Skeletal muscle satellite cell (primary cell): ENCODE data around the gene ROBO2.

Source experiments
- H3K27me3 ChIP-seq: 2 replicates; pipeline ENCODE4 v1.7.0; 2013; ENCODE audit warnings: low read length; ENCODE audit not compliant: control insufficient read depth, insufficient read depth
- H3K36me3 ChIP-seq: 2 replicates; pipeline ENCODE4 v1.7.0; 2013; ENCODE audit warnings: mild to moderate bottlenecking, control low read depth, low read length; ENCODE audit not compliant: insufficient read depth
- H3K4me1 ChIP-seq: 2 replicates; pipeline ENCODE4 v1.7.0; 2013; ENCODE audit warnings: low read length; ENCODE audit not compliant: control insufficient read depth, insufficient read depth
- H3K4me2 ChIP-seq: 2 replicates; pipeline ENCODE4 v1.7.0; 2013; ENCODE audit warnings: mild to moderate bottlenecking, low read length
- H3K4me3 ChIP-seq: 2 replicates; pipeline ENCODE4 v1.7.0; 2013; ENCODE audit warnings: low read length
- H3K9ac ChIP-seq: 2 replicates; pipeline ENCODE4 v1.7.0; 2013; ENCODE audit warnings: mild to moderate bottlenecking, low read depth, low read length, moderate library complexity
- H3K9me3 ChIP-seq: replicated peaks from 2 replicates; pipeline ENCODE4 v1.7.0; 2013; ENCODE audit warnings: mild to moderate bottlenecking, control low read depth, low read length

The ROBO2 gene

DNA sequence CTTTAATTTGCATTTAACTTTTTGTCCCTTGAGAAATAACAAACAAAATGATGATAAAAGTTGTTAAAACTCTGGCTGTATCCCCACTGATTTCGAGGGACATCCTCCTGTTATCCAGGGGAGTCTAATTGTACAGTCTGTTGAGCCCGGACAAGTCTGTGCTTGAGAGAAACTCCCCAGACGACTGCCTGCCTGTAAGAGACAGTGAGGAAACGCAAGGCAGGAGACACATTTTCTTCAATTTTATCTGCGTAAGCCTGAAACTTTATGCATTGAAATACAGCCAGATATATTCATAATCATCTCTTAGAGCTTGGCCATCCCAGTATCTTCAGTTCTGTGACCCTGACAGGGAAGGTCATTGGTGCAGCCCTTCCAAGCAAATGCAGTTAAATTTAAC, 97.7 kb downstream of the ROBO2 start:
- Histone ChIP-seq H3K9me3 (no peaks in the 10 kb centered on the region), H3K4me3 (no peak overlapping the region), H3K4me1 (no peaks in the 10 kb centered on the region), H3K9ac (no peak overlapping the region), H3K27me3 (no peaks in the 10 kb centered on the region), H3K36me3 (no peaks in the 10 kb centered on the region), H3K4me2 (no peak overlapping the region)

DNA sequence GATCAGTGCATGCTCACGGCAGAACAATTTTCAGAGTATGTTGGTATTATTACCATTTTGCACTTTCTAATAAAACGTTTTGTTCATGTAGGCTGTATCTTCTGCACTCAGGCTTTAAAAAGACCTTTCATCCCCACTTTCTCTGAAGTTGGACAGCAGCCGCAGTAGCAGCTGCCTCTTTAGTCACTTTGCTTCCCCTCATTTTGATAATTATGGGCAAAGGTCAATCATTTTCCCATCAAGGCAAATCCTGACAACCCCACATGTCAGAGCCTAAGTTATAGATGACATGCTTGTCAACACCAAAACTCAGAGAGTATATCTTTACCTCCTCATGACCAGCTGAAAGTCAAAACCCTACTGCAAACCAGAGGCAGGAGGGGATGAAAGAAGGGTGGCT, 99.7 kb downstream of the ROBO2 start:
- no peak overlapping the region for H3K4me2 ChIP-seq
- H3K4me3 ChIP-seq: no peak overlapping the region
- H3K9me3 ChIP-seq: no peaks in the 10 kb centered on the region
- no peaks in the 10 kb centered on the region for H3K36me3 ChIP-seq
- H3K9ac ChIP-seq: no peak overlapping the region
- no peaks in the 10 kb centered on the region for H3K27me3 ChIP-seq
- H3K4me1 ChIP-seq: no peaks in the 10 kb centered on the region

DNA sequence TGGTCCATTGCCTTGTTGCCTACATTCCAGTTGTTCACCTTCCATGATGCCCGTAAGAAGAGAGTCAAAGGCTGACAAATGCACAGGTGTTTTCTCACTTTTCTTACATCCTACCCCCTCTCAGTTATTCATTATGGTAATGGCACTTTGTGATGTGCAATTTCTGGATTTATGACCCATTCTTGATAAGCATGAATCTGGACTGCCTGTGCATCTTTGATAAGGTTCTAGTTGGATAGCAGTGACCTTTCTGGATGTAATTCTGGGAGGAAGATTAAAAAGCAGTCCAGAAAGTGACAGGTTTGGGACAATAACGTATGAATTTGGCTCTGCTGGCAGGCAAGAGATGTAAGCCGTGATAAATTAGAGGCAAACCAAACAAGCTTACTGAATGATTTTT, 101.5 kb downstream of the ROBO2 start:
- no peaks in the 10 kb centered on the region for H3K9me3 ChIP-seq
- no peaks in the 10 kb centered on the region for H3K36me3 ChIP-seq
- no peak overlapping the region for H3K9ac ChIP-seq
- H3K4me1 ChIP-seq: no peaks in the 10 kb centered on the region
- no peak overlapping the region for H3K4me2 ChIP-seq
- no peaks in the 10 kb centered on the region for H3K27me3 ChIP-seq
- H3K4me3 ChIP-seq: no peak overlapping the region

DNA sequence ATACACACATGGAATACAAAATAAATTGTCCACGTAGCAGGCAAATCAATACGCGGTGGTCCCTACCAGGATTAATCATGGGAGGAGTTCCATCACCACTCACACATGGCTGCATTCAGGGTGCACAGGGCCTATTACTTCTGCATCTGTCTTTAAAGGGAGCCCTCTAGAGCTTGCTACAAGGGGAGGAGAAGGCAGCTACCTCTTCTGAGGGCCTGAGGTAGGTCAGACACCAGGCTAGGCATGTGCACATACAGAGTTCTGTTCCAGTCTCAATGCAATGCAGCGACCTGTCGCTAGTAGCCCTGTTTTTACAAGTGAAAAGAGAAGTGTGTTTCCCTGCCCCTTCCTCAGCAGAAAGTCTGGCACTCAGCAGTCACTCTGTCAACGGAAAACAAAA, 102.7 kb downstream of the ROBO2 start:
- Histone ChIP-seq H3K27me3 (no peaks in the 10 kb centered on the region), H3K9me3 (no peaks in the 10 kb centered on the region), H3K36me3 (no peaks in the 10 kb centered on the region)

DNA sequence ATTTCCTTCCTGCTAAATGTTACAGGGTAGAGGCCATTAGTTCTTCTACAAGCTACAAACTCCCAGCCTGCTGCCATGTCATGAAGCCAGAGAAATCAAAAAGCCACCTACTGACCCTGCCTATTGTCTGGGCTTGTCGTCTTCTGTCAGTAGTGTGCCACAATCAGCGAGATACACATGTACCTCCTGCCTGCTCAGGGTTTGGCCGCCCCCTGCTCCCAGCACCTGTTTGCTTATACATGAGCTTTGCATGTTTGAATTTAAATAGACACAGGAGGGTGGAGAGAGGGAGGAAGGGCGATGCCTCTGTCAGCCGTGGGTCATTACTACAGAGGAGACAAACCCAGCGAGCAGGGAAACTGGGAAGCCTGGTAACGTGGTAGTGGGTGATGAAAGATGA, 106.1 kb downstream of the ROBO2 start:
- H3K36me3 ChIP-seq: no peaks in the 10 kb centered on the region

More for the DNA sequence above, 102.7 kb downstream of the ROBO2 start:
- H3K4me1 ChIP-seq: no peaks in the 10 kb centered on the region
- H3K9ac ChIP-seq: no peak overlapping the region
- no peak overlapping the region for H3K4me3 ChIP-seq
- H3K4me2 ChIP-seq: no peak overlapping the region

DNA sequence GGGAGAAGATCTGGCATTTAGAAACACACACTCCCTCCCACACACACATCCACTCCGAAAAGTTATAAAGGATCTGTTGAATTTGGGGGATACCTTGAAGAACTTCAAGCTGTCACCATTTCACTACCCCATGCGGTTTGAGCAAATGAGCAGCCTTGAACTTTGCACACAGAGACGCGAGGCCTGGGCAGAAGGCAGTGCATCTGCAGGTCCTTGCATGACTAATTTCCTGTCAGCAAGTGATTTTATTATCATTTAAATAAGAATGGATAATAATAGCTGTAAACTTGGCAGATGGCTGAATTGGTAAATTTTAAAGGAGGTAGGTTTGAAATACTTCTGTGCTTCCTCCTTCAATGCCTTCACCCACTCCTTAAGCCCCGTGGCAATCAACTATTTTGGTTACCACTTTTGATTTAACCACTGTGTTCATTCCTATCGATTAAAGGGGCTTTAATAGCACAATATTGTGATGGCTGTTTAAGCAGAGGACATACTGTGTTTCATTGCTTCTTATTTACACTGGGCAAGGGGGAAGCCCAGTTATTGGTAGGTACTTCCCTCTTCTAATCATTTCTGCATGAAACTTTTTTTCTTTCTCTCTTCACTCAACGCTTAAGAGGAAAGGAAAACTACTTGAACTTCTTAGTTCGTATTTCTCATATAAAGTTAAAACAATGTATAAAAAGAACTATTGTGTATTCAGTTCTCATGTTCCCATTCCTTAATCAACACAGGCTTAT, 108.1 kb downstream of the ROBO2 start:
- Histone ChIP-seq H3K36me3 (no peaks in the 10 kb centered on the region), H3K4me1 (no peaks in the 10 kb centered on the region), H3K9ac (no peak overlapping the region), H3K27me3 (no peaks in the 10 kb centered on the region), H3K4me3 (no peak overlapping the region), H3K4me2 (no peak overlapping the region), H3K9me3 (no peaks in the 10 kb centered on the region)

More for the DNA sequence above, 106.1 kb downstream of the ROBO2 start:
- H3K27me3 ChIP-seq: no peaks in the 10 kb centered on the region
- H3K4me1 ChIP-seq: no peaks in the 10 kb centered on the region
- H3K9me3 ChIP-seq: no peaks in the 10 kb centered on the region
- H3K4me3 ChIP-seq: no peak overlapping the region
- no peak overlapping the region for H3K4me2 ChIP-seq
- H3K9ac ChIP-seq: no peak overlapping the region

DNA sequence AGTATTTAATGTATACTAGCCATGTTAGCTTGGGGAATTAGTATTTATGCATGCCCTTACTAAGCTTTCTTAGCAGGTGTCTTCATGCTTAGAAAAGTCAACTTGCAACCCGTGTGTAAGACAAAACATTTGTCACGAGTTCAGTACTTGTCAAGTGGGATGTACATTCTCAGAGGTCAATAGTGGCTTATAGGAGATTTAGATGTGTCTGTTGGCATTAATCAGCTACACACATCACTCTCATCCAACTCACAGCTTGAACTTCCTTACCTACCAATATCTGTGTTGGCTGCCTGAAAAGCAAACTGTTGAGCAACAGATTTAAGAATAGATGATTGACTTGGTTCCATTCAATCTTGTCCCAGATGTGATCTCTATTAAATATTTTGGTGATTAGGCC, 109.5 kb downstream of the ROBO2 start:
- Histone ChIP-seq H3K4me3 (no peak overlapping the region), H3K9me3 (no peaks in the 10 kb centered on the region)

DNA sequence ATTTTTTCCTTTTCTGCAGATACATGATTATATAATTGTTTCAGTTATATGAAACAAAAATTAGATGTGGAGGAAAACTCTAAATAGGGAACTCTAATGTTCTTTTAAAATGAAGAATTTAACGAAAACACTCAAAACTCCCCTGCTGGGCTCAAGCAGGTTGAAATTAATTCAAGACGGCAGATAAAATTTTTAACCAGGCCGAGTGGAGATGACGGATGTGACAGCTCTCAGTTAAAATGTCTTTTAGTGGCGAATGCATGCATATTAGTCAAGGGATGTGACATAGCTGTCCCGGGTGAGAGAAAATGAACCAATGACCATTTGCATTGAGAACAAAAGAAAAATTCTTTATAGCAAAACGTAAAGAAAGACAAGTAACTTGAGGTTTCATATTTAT, 110.1 kb downstream of the ROBO2 start:
- no peaks in the 10 kb centered on the region for H3K36me3 ChIP-seq
- no peak overlapping the region for H3K4me2 ChIP-seq
- H3K9ac ChIP-seq: no peak overlapping the region
- H3K27me3 ChIP-seq: no peaks in the 10 kb centered on the region
- no peaks in the 10 kb centered on the region for H3K4me1 ChIP-seq
- no peaks in the 10 kb centered on the region for H3K9me3 ChIP-seq
- no peak overlapping the region for H3K4me3 ChIP-seq

More for the DNA sequence above, 109.5 kb downstream of the ROBO2 start:
- Histone ChIP-seq H3K4me2 (no peak overlapping the region), H3K27me3 (no peaks in the 10 kb centered on the region), H3K4me1 (no peaks in the 10 kb centered on the region), H3K9ac (no peak overlapping the region), H3K36me3 (no peaks in the 10 kb centered on the region)

DNA sequence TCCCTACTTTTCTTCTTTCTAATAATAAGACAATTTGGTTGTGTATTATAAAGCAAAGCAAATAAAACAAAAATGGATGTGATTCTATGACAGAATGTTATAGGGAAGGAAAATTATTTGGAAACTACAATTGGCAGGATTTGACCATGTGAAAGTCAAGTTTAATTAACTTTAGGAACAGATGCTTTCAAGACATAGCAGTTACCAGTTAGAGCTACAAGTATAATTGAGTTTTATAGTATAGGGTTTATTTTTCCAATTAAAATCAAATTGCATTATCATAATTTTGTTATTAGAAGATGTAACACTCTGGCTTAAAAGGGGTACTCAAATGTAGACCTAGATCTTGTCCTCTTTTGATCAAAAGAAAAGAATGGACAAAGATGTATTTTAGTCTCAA, 110.9 kb downstream of the ROBO2 start:
- H3K27me3 ChIP-seq: no peaks in the 10 kb centered on the region
- no peaks in the 10 kb centered on the region for H3K9me3 ChIP-seq
- no peak overlapping the region for H3K4me2 ChIP-seq
- no peak overlapping the region for H3K4me3 ChIP-seq
- no peaks in the 10 kb centered on the region for H3K36me3 ChIP-seq
- H3K9ac ChIP-seq: no peak overlapping the region
- H3K4me1 ChIP-seq: no peaks in the 10 kb centered on the region

DNA sequence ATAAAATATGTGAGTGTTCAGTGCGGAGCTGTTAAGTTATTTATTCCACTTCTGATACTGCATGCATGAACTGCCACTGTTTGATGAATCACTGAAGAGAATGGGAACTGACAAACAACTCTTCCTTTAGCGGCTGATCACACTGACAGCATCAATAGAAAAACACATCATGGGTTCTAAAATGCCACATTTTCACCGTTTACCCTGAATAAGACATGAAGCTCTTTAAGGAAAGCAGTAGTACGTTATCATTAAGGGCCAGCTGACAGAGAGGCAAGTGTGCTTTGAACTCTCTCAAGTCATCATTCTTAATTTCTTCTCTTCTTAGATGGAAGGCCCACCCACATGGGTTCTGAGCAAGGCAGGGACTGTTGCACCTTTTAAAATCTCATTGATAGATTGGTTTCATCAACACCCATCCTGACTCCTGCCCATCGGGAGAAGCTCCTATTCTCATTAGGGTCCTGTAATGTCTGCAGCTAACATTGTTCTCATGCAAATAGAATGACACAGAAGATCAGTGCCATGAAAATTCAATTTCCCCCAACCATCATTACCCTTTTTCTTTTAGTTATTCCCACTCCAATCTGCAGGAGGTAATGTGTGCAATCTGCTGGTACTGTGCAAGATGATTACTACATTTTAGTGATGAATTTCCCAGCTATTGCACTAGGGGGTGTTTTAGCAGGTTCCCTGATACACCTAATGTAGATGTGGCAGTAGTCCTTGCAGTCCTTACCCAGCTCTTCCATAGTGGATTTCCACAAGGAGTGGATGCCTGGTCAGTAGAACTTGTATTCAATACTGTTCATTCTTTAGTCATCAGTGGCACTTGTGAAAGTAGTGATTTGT, 119.1 kb downstream of the ROBO2 start:
- no peak overlapping the region for H3K4me2 ChIP-seq
- no peaks in the 10 kb centered on the region for H3K4me1 ChIP-seq

DNA sequence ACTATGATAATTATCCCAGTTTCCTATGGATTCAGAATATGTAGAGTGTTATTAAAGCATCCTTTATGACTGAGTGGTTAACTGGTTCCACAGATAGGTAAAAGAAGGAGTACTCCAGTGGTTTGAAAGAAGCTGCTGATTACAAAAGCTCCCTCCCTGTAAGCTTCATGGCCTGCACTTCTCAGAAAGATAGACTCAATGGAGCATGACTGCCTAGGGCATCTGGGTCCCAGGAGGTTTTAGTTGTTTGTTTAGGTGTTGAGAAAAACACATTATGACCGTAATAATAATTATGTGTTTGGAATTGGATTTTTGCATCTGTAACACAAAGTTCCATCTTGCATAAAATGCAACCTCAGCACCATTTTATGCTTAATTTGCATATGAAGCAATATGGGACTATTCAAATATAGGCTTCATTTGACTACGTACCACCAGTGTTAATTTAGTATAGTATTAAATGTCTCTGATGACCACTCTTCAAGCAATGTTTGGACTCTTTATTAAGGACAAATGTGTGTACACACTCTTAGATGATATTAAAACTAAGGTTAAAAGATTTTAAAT, 121.1 kb downstream of the ROBO2 start:
- Histone ChIP-seq H3K4me3 (no peak overlapping the region), H3K4me2 (no peak overlapping the region), H3K4me1 (no peaks in the 10 kb centered on the region), H3K36me3 (no peaks in the 10 kb centered on the region), H3K27me3 (no peaks in the 10 kb centered on the region), H3K9ac (no peak overlapping the region), H3K9me3 (no peaks in the 10 kb centered on the region)

More for the DNA sequence above, 119.1 kb downstream of the ROBO2 start:
- H3K9me3 ChIP-seq: no peaks in the 10 kb centered on the region
- H3K4me3 ChIP-seq: no peak overlapping the region
- no peak overlapping the region for H3K9ac ChIP-seq
- H3K27me3 ChIP-seq: no peaks in the 10 kb centered on the region
- H3K36me3 ChIP-seq: no peaks in the 10 kb centered on the region
